Suprapubic skin (tissue), 4 donors: Measurements from ENCODE around the gene GSTM4. TPM values are rescaled to one million over a fixed set of nuclear protein-coding genes. Genes with fewer than 3 reads are reported as not detected.
"Not testable (repeated sequence)": the region's sequence is repeated elsewhere in the genome, so short reads cannot be mapped to it uniquely, and the experiment has no call there.

ENCODE experiments used
- DNase-seq, 2 donors: peaks; one replicate each; pipeline ENCODE4 v3.0.0-alpha.2; 2019; ENCODE audit warnings: low spot score in 2 of 2
- H3K27ac ChIP-seq: fragments of 200-600 bp; sonication (generic); one replicate; pipeline ENCODE4 v1.5.1; 2019
- H3K27me3 ChIP-seq: fragments of 200-600 bp; sonication (generic); one replicate; pipeline ENCODE4 v1.5.1; 2019
- H3K36me3 ChIP-seq: fragments of 200-600 bp; sonication (generic); one replicate; pipeline ENCODE4 v1.5.1; 2019
- H3K4me1 ChIP-seq: fragments of 200-600 bp; sonication (generic); one replicate; pipeline ENCODE4 v1.5.1; 2019
- H3K4me3 ChIP-seq: fragments of 200-600 bp; sonication (generic); one replicate; pipeline ENCODE4 v1.5.1; 2019; ENCODE audit warnings: mild to moderate bottlenecking
- H3K9me3 ChIP-seq: fragments of 200-600 bp; sonication (generic); one replicate; pipeline ENCODE4 v1.5.1; 2019
- CTCF ChIP-seq, 2 donors: fragments of 200-600 bp in 1 of 2; fragments of 450-650 bp in 1 of 2; sonication (generic) in 1 of 2; IDR thresholded peaks; one replicate each; pipeline ENCODE4 v1.5.1; 2016 to 2019; ENCODE audit warnings: antibody characterized with exemption in 2 of 2, mild to moderate bottlenecking in 1 of 2, moderate library complexity in 1 of 2
- EP300 ChIP-seq: sonication (generic); formaldehyde crosslinking; IDR thresholded peaks from one replicate; pipeline ENCODE4 v1.6.1; 2017; ENCODE audit warnings: antibody characterized with exemption
- POLR2A ChIP-seq, 2 donors: fragments of 450-650 bp; IDR thresholded peaks; one replicate each; pipeline ENCODE4 v1.6.1; 2017; ENCODE audit warnings: antibody characterized with exemption in 2 of 2, mild to moderate bottlenecking in 2 of 2, moderate library complexity in 2 of 2
- POLR2AphosphoS5 ChIP-seq, 3 donors: sonication (generic); formaldehyde crosslinking; IDR thresholded peaks; one replicate each; pipeline ENCODE4 v1.6.1; 2017; ENCODE audit warnings: antibody characterized with exemption in 3 of 3
- WGBS: methylation state at CpG from one replicate; pipeline ENCODE4 v1.1.5; 2018; 5-methylcytosine and 5-hydroxymethylcytosine counted together
- total RNA-seq, 4 donors: library from RNA; depleted of rRNA; stranded (reverse); fragments of >200 nt; gene quantifications; one replicate each; pipeline ENCODE4 v1.1.0, GENCODE V29; 2016

The GSTM4 gene
- total RNA-seq, 4 donors from 2014 or later: 18.7 to 41.1 (median 32.3) TPM

- no peaks in the 10 kb centered on the region for H3K27me3 ChIP-seq
- H3K4me1 ChIP-seq: peaks cover 20% of the 10 kb centered on the region
- H3K36me3 ChIP-seq: peaks cover 9% of the 10 kb centered on the region
- WGBS: 92% methylated on average over 1 of the region's 1 CpG
- no peak overlapping the region for H3K4me3 ChIP-seq
- no peak for DNase-seq
- no peaks in the 10 kb centered on the region for H3K9me3 ChIP-seq
- TF ChIP-seq CTCF (IDR thresholded peaks at IDR 0.05) (no peak), POLR2AphosphoS5 (IDR thresholded peaks at IDR 0.05) (no peak), EP300 (no peak), POLR2A (IDR thresholded peaks at IDR 0.05) (no peak)
- no peak overlapping the region for H3K27ac ChIP-seq
These were observed 8.8 kb downstream of the GSTM4 start for GRCh38 chr1:109664671-109665070.

- TF ChIP-seq POLR2A (IDR thresholded peaks at IDR 0.05) (no peak), EP300 (no peak), CTCF (IDR thresholded peaks at IDR 0.05) (no peak), POLR2AphosphoS5 (IDR thresholded peaks at IDR 0.05) (no peak)
- H3K27ac ChIP-seq: no peak within 1 kb of the TSS
- H3K4me3 ChIP-seq: peak within 1 kb of the TSS; percentile 60
- WGBS: 10% methylated on average over 13 of the region's 22 CpGs
- H3K9me3 ChIP-seq: no peaks in the 10 kb centered on the region
- no peaks in the 10 kb centered on the region for H3K27me3 ChIP-seq
- peaks cover 5% of the 10 kb centered on the region for H3K36me3 ChIP-seq
- peak; percentile 96 to 98 for DNase-seq
- H3K4me1 ChIP-seq: peaks cover 20% of the 10 kb centered on the region
These were observed 11.7 kb downstream of the GSTM4 start, which contains the start of gene GSTM2 for GRCh38 chr1:109667452-109668122. Gene GSTM2, plus strand, starts transcription at chr1:109668057. Its CDS starts 59 bp downstream, at chr1:109668116.

GRCh38 chr1:109668123-109668775 is 12.3 kb downstream of the GSTM4 start:
- DNase-seq: no peak
- Histone ChIP-seq H3K36me3 (peaks cover 9% of the 10 kb centered on the region), H3K4me3 (peak overlapping the region; percentile 60), H3K27ac (no peak overlapping the region), H3K9me3 (no peaks in the 10 kb centered on the region), H3K27me3 (no peaks in the 10 kb centered on the region), H3K4me1 (peaks cover 20% of the 10 kb centered on the region)
- TF ChIP-seq CTCF (IDR thresholded peaks at IDR 0.05) (no peak), POLR2A (IDR thresholded peaks at IDR 0.05) (no peak)
- 4% methylated on average over 8 of the region's 26 CpGs for WGBS

GRCh38 chr1:109669246-109669948 is 13.5 kb downstream of the GSTM4 start:
- Histone ChIP-seq H3K36me3 (peaks cover 9% of the 10 kb centered on the region), H3K27me3 (no peaks in the 10 kb centered on the region), H3K27ac (no peak overlapping the region), H3K9me3 (no peaks in the 10 kb centered on the region), H3K4me3 (no peak overlapping the region), H3K4me1 (peaks cover 20% of the 10 kb centered on the region)
- 91% methylated on average over 22 of the region's 22 CpGs for WGBS
- no peak for TF ChIP-seq POLR2AphosphoS5 (IDR thresholded peaks at IDR 0.05)
- no peak for TF ChIP-seq POLR2A (IDR thresholded peaks at IDR 0.05)
- TF ChIP-seq CTCF (IDR thresholded peaks at IDR 0.05): no peak
- TF ChIP-seq EP300: no peak
- no peak for DNase-seq

GRCh38 chr1:109669949-109670302 is 14.0 kb downstream of the GSTM4 start:
- not testable (repeated sequence) for H3K27me3 ChIP-seq, H3K4me3 ChIP-seq, H3K9me3 ChIP-seq, H3K36me3 ChIP-seq, H3K27ac ChIP-seq, DNase-seq
- H3K4me1 ChIP-seq: peaks cover 20% of the 10 kb centered on the region
- 92% methylated on average over 5 of the region's 5 CpGs for WGBS
